Hypothalamus (tissue), 51 donors: ENCODE results near the gene RPL22.

Source experiments
- DNase-seq, 51 donors: peaks; one replicate each; lab custom pipeline; 2025; lab: John Stamatoyannopoulos, UW

Gene RPL22

DNA sequence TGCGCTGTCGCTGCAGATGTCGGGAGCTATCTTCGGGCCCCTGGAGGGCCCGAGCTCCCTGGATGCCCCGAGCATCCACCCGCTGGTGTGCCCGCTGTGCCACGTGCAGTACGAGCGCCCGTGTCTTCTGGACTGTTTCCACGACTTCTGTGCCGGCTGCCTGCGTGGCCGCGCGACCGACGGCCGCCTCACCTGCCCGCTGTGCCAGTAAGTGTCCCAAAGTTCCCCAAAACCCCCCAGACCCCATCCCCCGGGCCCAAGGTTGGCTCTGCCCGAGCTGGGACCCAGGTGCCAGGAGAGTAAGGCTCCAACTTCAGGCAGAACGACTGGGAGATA is 7.1 kb upstream of the RPL22 start:
- no peak for DNase-seq

DNA sequence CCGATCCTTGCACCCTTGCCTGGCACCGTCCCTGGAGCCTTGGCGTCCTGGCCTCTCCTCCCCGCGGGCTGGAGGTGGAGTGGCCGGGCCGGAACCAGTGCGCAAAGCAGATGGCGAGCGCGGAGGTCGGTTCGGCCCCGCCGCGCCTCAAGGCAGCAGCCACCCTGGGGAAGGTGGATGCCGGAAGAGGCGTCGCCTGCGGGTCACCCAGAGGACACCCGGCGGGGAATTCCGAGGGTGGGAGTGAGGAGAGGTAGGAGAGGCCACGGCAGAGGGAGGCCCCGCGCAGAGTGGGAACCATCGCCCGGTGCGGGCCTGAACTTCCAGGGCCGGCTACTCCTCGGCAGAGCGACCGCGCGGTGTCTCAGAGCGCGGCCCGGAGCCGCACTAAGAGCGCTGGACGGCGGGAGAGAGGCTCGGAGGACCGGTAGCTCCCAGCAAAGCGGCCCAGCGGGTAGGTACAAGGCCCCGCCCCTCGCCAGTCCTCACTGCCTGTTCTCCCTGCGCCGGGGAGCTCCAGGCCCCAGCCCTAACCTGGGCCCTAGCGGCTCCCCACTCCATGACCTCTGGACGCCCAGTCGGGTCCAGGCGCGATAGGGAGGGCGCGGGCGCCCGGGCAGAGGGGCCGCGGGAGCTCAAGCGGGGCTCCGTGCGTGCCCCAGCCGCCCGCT is 6.6 kb upstream of the RPL22 start, which contains the start of gene RNF207:
RNF207 (plus strand) TSS at position 271 of the 671 bp plus-strand sequence. CDS start 417 bp downstream, outside the sequence.
- no peak for DNase-seq

DNA sequence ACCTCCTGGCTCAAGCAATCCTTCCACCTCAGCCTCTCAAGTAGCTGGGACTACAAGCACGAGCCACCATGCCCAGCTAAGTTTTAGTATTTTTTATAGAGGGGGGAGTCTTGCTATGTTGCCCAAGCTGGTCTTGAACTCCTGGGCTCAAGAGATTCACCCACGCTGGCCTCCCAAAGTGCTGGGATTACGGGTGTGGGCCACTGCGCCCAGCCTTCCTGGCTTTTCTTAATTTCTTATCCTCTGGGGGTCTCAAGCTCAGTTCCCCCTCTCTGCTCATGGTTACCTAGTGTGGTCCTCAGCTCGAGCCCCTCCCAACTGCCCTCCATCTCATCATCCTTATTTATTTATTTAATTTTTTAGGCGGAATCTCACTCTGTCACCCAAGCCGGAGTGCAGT is 2.9 kb upstream of the RPL22 start:
- DNase-seq = no peak

DNA sequence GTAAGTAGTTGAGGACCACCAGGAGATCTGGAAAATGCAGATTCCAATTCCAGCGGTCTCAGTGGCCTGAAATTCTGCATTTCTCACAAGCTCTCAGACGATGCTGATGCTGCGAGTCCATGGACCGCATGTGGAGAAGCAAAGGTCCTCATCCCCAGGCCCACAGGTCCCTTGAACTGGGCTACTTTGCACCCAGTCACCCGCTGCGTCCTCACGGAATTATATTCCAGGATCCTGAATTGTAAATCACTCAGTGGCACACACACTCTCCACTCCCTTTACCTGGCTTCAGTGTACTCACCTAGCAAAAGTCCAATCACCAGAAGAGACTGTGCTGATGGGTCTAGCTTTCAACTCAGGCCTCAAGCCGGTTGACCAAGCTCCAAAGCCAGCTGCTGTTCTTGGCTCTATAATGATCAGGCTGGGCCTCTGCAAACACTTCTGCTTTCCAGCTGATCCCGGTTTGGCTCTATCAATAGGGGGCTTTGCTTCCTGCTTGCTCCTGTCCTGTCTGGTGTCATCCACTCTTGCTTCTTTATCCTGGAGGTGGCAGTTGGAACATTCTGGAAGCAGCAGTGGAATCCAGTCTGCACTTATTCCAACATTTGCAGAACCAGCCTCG is 904 bp upstream of the RPL22 start:
- no peak for DNase-seq

DNA sequence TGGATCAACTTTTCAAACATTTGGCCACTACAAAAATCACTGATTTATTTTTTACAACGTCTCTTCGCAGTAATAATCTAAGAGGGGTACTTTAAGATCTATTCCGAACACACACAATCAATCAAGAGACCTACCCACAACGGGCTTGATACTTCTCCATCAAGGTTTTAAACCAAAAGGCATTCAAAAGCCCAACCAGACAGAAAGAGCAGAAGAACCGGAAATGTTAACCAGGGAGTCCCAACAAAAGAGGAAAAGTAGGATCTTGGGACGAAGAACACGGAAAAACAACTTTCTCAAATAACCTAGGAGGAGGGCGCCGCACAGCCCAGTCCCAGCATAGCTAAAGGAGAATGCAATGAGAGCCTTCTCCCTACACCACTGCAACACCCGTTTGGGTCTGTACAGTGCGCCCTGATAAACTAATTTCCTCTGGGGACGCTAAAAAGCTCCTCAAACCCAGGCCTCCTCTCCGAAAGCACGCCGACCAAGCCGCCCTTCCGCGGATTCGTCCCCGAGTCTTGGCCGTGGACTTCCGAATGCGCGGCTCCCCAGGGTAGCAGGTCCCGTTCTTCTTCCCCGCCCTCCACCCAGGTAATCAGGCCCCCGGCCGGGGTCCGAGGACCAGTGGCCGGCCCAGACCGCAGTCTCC is 623 bp downstream of the RPL22 start:
- DNase-seq = peak in 1 of 51 donors; percentile 35

DNA sequence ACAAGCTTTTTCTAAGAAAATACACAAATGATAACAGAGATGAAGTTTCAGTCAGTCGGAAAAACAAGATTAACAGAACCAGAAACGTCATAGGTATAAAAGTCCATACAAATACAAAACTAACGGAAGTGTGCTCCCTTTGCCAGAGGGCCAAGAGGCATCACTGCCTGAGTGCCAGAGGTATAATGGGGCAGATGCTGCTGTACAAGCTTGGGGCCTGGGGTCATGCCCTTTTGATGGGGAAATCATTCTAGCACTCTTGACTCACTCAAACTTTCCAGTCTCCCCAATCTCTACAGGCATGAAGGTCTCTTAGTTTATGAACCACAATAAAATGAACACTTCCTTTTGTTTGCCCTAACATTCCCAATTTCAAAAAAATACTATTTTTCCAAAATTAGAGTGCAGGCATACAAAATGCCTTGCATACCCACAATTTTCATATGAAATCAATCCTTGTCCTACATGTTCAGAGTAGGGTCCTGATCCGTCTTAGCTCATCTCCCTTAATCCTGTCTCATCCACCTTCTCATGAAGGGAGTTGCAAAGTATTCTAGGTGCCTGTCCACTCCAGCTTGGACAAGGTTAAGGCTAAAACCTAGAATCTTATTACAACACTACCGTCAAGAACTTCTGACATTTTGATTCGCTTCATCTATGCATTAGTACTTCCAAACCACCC is 1.5 kb downstream of the RPL22 start:
- no peak for DNase-seq

DNA sequence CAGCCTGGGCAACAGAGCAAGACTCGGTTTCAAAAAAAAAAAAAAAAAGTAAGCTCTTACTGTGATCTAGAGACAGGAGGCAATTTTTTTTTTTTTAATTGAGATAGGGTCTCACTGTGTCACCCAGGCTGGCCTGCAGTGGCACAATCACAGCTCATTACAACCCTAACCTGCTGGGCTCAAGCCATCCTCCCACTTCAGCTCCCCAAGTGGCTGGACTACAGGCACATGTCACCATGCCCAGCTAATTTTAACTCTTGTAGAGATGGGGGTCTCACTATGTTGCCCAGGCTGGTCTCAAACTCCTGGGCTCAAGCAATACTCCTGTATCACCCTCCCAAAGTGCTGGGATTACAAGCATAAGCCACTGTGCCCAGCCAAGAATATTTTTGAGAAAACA is 7.4 kb downstream of the RPL22 start:
- no peak for DNase-seq

DNA sequence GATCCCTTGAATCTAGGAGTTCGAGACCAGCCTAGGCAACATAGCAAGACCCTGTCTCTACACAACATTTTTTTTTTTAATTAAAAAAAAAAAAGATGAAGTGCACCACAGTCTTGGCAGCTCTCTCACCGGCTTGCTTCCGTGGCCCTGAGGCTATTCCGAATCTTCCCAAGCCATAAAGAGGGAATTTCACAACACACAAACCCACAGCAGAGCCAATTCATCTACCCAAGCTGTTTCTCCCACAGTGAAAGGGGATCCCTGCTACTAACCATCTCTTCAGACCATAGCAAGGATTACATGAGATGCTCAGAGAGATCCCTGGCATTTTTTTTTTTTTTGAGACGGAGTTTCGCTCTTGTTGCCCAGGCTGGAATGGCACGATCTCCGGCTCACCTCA is 10.9 kb downstream of the RPL22 start:
- no peak for DNase-seq

DNA sequence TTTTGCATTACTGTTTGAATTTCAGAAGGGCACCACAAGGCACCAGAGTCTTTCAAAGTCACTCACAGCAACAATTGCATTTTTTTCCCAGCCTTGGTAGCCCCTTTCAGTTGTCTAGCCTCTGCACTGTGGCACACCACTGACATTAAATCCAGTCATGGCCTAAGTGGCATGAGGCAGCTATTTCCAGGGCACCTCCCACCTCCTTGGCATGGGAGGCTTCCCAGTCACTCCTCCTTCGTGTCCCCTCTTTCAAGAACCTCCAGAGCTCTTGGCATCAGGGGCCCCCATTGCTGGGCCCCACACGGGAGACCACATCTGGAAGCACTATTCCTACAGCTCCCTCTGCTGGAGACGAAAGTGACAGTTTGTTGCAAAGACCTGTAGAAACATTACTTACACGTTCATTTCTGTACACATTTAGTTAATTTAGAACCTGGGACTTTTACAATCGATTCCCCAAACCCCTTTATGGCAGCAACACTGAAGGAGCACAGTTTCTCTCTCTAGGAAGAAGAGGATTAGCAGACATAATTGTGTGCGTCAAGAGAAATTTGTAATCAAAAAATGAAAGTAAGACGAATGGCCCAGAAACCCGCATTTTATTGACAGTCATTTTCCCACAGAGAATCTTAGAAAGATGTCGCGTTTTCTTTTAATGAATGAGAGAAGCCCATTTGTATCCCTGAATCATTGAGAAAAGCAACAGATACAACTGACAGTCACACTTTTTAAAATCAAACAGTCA is 13.6 kb downstream of the RPL22 start:
- DNase-seq = peak in 2 of 51 donors; percentile 14 to 25

DNA sequence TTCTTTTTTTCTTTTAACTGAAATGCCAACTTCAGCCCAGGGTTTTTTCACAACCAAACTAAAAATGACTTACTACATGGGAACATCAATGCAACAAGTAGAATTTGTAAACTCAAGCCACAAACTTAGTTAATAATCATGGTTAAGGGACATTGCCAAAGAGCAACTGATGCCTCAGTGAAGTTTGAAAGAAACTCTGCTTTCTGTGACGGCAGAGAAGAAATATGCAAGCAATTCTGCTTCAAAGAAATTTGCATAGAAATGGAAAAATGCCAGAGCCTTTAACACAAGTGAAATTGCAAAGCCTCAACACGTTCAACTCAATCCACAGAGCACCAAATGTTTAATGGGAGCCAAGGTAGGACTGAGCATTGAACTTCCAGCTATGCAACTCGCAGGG is 14.2 kb downstream of the RPL22 start:
- no peak for DNase-seq

DNA sequence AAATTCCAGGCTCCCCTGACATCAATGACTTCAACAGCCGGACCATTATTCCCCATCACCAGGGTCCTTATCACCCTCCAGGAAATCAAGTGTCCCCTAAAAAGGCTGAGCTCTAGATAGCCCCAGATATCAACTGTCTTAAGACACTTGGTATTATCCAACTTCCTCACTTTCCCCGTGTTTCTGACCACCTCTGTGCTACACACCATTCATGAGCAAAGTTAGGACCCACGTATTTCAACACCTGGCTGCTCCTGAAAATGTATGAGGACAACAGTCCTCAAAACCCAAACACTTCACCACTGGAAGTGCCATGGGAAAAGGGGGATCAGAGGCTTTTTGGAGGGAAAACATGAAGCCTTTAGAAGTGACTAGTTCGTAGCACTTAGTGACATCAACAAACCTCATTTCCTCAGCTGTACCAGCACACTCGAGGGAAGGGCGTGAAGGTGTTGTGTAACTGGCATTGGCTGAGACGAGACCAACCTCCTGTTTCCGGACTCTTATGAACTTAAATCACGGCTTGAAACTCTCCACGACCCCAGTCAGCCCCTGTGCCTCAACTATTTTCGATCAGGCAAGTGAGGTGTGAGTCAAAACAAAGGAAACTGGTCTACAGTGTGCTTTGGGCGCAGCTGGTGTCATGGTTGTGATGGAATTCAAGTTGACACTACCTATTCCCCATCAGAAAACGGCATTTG is 15.2 kb downstream of the RPL22 start:
- no peak for DNase-seq

DNA sequence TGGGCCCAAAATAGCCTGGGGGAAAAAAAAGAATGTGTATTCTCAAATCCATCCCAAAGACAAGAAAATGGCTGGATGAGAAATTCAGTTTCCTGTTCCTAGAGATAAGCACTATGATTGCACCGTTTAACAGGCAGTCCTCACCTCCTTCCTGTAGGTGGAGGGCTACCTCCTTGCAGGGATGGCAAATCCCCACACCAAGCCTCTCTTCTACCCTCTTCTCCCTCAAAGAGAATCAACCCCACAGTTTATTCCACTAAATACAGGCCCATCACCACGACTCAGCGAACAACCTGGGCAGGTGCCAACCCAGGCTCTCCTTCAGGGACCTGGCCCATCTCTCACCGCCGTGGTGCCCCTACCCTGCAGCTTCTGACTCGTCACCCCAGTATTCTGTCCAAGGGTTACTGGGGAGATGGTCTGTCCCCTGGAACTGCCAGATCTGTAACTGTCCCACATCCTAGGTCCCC is 15.8 kb downstream of the RPL22 start:
- DNase-seq = no peak

DNA sequence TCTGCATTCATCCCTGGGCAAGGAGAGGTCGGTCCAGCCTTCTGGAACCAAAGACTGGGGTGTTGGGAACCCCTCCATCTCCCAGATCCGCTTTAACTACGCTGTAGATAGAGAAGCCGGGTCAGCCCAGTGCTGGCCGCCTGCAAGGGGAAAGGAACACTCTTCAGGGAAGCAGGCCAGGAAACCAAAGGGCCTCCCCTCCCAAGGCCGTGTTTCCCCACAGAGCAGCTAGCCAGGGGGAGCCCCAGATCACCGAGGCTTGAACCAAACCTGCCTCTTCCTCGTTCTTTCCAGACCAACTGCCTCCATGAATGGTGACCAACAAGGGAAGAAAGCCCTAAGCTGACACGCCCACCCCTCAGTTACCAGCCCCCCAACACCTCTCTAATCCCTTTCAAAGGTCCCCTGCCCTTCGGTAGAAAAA is 18.0 kb downstream of the RPL22 start:
- DNase-seq = no peak

DNA sequence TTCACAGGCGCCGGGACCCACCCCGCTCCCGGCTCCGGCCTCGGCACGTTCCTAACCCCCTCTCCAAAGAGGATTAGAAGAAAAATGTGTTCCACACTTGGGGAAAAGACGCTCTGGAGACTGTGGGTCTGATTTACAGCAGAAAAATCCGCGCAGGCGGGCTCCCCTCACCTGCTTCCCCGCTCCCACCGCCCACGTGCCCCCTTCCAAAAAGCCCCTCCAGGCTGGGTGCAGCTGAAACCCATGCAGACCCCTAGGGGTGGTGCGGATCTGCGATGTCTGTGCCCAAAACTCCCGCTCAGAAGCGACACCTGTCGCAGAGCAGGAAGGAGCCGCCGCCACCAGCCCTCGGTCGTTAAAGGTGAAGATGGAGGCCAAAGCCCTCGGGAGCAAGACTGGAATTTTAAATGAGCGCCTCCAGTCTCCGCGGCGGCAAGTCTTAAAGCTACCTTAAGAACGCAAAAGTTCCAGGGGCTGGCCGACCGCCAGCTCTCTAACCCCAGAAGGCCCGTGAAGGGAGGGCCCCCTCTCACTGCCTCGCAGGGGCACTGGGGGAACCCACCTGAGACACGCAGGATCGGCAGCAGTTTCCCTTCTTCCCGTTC is 18.6 kb downstream of the RPL22 start:
- DNase-seq = no peak

DNA sequence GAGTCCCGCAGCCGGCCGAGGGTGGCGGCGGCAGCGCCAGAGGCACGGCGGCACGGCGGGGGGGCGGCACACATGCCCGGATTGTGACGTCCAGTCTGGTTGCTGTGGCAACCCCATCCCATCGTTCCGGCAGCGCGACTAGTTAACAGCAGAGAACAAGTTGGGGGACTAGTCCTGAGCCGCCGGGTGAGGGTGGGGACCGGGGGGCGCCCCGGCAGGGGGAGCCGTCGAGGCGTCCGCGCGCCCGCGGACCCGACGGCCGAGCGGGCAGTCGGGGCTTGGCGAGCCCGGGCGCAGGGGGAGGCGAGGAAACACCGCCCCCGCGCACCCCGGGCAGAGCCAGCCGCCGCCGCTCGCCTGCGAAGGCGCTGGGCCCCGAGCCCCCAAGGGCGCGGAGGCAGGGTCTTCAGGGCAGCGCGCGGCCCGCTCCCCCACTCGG is 19.1 kb downstream of the RPL22 start, which contains the start of gene CHD5:
CHD5 (minus strand) TSS at position 54 of the 439 bp plus-strand sequence. CDS start 298 bp downstream, outside the sequence.
- DNase-seq = peak in 6 of 51 donors; percentile 13 to 37 (median 28)

DNA sequence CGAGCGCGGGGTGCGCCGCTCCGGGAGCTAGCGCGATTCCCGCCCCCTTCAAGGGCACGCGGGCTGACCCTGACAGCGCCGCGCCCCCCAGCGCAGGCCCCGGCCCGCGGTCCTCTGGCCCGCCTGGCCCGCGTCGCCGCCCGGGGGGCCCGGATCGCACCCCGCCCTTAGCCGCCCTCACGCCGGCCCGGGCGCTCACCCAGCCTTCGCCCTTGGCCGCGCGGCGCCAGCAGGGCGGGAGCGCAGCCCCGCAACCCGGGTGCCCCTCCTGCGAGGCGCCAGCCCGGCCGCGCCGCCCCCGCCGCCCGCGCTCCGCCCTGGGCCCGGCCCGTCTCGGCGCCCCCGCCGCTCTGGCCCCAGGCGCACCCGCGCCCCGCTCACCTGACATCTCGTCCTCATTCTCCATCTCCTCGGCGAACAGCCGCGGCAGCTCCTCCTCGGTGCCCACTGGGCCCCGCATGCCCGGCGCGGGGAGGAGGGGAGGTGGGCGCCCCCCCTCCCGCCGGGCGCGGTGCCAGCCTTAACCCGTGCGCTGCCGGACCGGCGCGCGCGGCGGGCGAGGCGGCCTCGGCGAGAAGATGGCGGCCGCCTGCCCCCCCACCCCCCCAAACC is 19.7 kb downstream of the RPL22 start:
- DNase-seq = peak in 1 of 51 donors; percentile 12

DNA sequence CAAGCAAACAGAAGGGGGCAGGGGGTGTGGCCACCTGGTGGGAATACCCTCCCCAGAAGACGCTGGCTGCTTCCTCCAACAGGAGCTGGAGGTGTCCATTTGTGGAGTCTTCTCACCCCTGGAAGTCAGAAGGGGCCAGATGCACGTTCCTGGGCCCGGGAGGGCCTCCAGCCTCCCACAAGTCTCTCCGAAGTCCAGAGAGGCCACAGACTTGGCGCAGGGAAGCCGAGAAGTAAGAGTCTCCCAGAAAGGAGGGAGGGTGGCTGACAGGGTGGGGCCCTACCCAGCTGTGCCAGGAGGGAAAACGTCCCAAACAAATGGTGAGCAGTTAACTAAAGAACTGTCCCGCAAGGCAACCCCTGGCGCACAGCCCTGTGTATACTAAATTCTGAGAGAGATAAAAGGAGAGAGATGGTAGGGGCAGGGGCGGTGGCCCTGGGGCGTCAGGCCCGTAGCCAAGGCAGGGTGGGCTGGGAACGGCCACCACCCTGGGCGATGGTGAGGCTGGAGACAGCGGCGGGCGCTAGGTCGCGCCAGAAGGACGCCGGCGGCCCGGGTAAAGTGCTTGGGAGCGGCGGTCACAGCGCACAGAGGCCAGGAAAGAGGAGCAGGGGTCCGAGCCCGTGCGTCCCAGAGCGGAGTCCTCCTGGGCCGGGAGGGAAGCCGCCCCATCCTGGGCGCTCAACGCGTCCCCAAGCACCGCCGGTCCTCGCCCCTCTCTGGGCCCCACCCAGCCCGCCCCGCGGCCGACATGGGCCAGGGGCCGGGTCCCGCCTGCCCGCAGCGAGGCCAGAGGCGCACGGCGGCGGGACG is 20.4 kb downstream of the RPL22 start:
- DNase-seq = no peak
